Stimulated activated naive CD4-positive, alpha-beta T cell (primary cell): ENCODE measurements around the gene METTL9.
"Not testable (repeated sequence)": the region's sequence is repeated elsewhere in the genome, so short reads cannot be mapped to it uniquely, and the experiment has no call there.

Experiments used
- DNase-seq, 6 experiments: peaks; one replicate each; lab custom pipeline; 2025; lab: John Stamatoyannopoulos, UW

The METTL9 gene

GRCh38 chr16:21574372-21574771 lies 25.0 kb upstream of the METTL9 start:
- DNase-seq: no peak

- not testable (repeated sequence) for DNase-seq
Measured at GRCh38 chr16:21576323-21576722, 23.1 kb upstream of the METTL9 start.

- not testable (repeated sequence) for DNase-seq
Measured at GRCh38 chr16:21577487-21577886, 21.9 kb upstream of the METTL9 start.

GRCh38 chr16:21578311-21578710 lies 21.1 kb upstream of the METTL9 start:
- DNase-seq: not testable (repeated sequence)

- not testable (repeated sequence) for DNase-seq
Measured at GRCh38 chr16:21580131-21580530, 19.2 kb upstream of the METTL9 start.

- DNase-seq: no peak
Measured at GRCh38 chr16:21580807-21581206, 18.6 kb upstream of the METTL9 start.

GRCh38 chr16:21584817-21585216 lies 14.6 kb upstream of the METTL9 start:
- DNase-seq: no peak

GRCh38 chr16:21588593-21588992 lies 10.8 kb upstream of the METTL9 start:
- DNase-seq: not testable (repeated sequence)

GRCh38 chr16:21589551-21589950 lies 9.8 kb upstream of the METTL9 start:
- DNase-seq: no peak

- DNase-seq: no peak
Measured at GRCh38 chr16:21590287-21590686, 9.1 kb upstream of the METTL9 start.

GRCh38 chr16:21590796-21591195 lies 8.6 kb upstream of the METTL9 start:
- DNase-seq: no peak

GRCh38 chr16:21592191-21592590 lies 7.2 kb upstream of the METTL9 start:
- no peak for DNase-seq

- DNase-seq: no peak
Measured at GRCh38 chr16:21593530-21594289, 5.7 kb upstream of the METTL9 start.

GRCh38 chr16:21597561-21598030 lies 1.8 kb upstream of the METTL9 start:
- DNase-seq: peak in 3 of 6 experiments; percentile 17 to 54 (median 46)

- DNase-seq: peak in 1 of 6 experiments; percentile 38
Measured at GRCh38 chr16:21598206-21598605, 1.2 kb upstream of the METTL9 start.

- DNase-seq: peak in 1 of 6 experiments; percentile 61
Measured at GRCh38 chr16:21598701-21599121, 666 bp upstream of the METTL9 start.

- peak in 4 of 6 experiments; percentile 8 to 61 (median 52) for DNase-seq
Measured at GRCh38 chr16:21600031-21600773, 825 bp downstream of the METTL9 start.

- no peak for DNase-seq
Measured at GRCh38 chr16:21602785-21603184, 3.4 kb downstream of the METTL9 start.

GRCh38 chr16:21603928-21604327 lies 4.6 kb downstream of the METTL9 start:
- no peak for DNase-seq

GRCh38 chr16:21605848-21606247 lies 6.5 kb downstream of the METTL9 start:
- DNase-seq: not testable (repeated sequence)

GRCh38 chr16:21608639-21609328 lies 9.4 kb downstream of the METTL9 start:
- DNase-seq: peak in 2 of 6 experiments; percentile 24 to 27

- no peak for DNase-seq
Measured at GRCh38 chr16:21610006-21610544, 10.7 kb downstream of the METTL9 start.
